PC-3 (cell line): ENCODE results near the gene CMTM1. TPM values are rescaled to one million over a fixed set of nuclear protein-coding genes. Genes with fewer than 3 reads are reported as not detected.

Experiments used
- ATAC-seq: fragments of 200-7000 bp; cut with Tn5 transposase; 2 replicates; pipeline ENCODE4 v1.9.1; 2020; ENCODE audit warnings: mild to moderate bottlenecking, moderate library complexity
- BruUV-seq: library from RNA; stranded (reverse); fragments of 400-500 nt; replicated peaks from 2 replicates; lab custom pipeline; 2021; lab: Mats Ljungman, UMichigan
- CTCF ChIA-PET: fragments of 300-600 bp; sonication (Branson Sonifier 250); formaldehyde crosslinking; loops from one replicate; lab custom pipeline; 2022; ENCODE audit warnings: antibody characterized with exemption; lab: Charles Lee
- POLR2A ChIA-PET: fragments of 300-600 bp; sonication (Branson Sonifier 250); formaldehyde crosslinking; loops from one replicate; lab custom pipeline; 2022; ENCODE audit warnings: antibody characterized with exemption; ENCODE audit not compliant: unreplicated experiment; lab: Charles Lee
- DNase-seq: peaks from one replicate; pipeline ENCODE4 v3.0.0-alpha.2; 2015
- H2AFZ ChIP-seq: fragments of 300-600 bp; sonication (generic); 2 replicates; pipeline ENCODE4 v1.6.0; 2016; ENCODE audit warnings: antibody characterized with exemption, low read length
- H3F3A ChIP-seq: fragments of 300-600 bp; sonication (generic); one replicate; pipeline ENCODE4 v1.6.0; 2017; ENCODE audit warnings: antibody characterized with exemption, low read length, control low read depth, mild to moderate bottlenecking; ENCODE audit not compliant: unreplicated experiment
- H3K27ac ChIP-seq: fragments of 300-600 bp; sonication (generic); 2 replicates; pipeline ENCODE4 v1.5.1; 2016; ENCODE audit warnings: mild to moderate bottlenecking, low read length
- H3K27me3 ChIP-seq: fragments of 300-600 bp; sonication (generic); 2 replicates; pipeline ENCODE4 v1.6.1; 2016; ENCODE audit warnings: low read length, mixed read lengths
- H3K36me3 ChIP-seq: fragments of 300-600 bp; sonication (generic); 2 replicates; pipeline ENCODE4 v1.6.1; 2016; ENCODE audit warnings: low read depth, mixed run types, low read length, mixed read lengths
- H3K4me1 ChIP-seq: fragments of 300-600 bp; sonication (generic); 2 replicates; pipeline ENCODE4 v1.5.1; 2016; ENCODE audit warnings: low read length; ENCODE audit not compliant: insufficient read depth
- H3K4me2 ChIP-seq: fragments of 300-600 bp; sonication (generic); 2 replicates; pipeline ENCODE4 v1.6.0; 2016; ENCODE audit warnings: low read length
- H3K4me3 ChIP-seq: fragments of 300-600 bp; sonication (generic); 2 replicates; pipeline ENCODE4 v1.5.1; 2016; ENCODE audit warnings: mild to moderate bottlenecking, low read length, mixed read lengths
- H3K79me2 ChIP-seq: fragments of 300-600 bp; sonication (generic); 2 replicates; pipeline ENCODE4 v1.6.1; 2017; ENCODE audit warnings: low read length, mixed read lengths
- H3K9ac ChIP-seq: fragments of 300-600 bp; sonication (generic); 2 replicates; pipeline ENCODE4 v1.6.0; 2016; ENCODE audit warnings: mild to moderate bottlenecking, low read length
- H3K9me2 ChIP-seq: fragments of 300-600 bp; sonication (generic); replicated peaks from 2 replicates; pipeline ENCODE4 v1.6.1; 2016; ENCODE audit warnings: mixed run types, low read length, mixed read lengths
- H3K9me3 ChIP-seq: fragments of 300-600 bp; sonication (generic); 2 replicates; pipeline ENCODE4 v1.6.1; 2016; ENCODE audit warnings: low read length, mixed read lengths
- H4K20me1 ChIP-seq: fragments of 300-600 bp; sonication (generic); 2 replicates; pipeline ENCODE4 v1.6.1; 2016; ENCODE audit warnings: low read length, mixed read lengths
- EZH2 ChIP-seq: fragments of 300-600 bp; sonication (generic); IDR thresholded peaks from one replicate; pipeline ENCODE4 v1.6.1; 2017; ENCODE audit warnings: antibody characterized with exemption, mild to moderate bottlenecking, low read length; ENCODE audit not compliant: unreplicated experiment
- EZH2phosphoT487 ChIP-seq: fragments of 300-600 bp; sonication (generic); IDR thresholded peaks from 2 replicates; pipeline ENCODE4 v1.6.1; 2018; ENCODE audit warnings: mild to moderate bottlenecking, antibody characterized with exemption, low read length, borderline replicate concordance
- intact Hi-C: fragments of 100-400 bp; cut with micrococcal nuclease; formaldehyde crosslinking; loops from 2 replicates; pipeline ENCODE4 v1.9.0; 2023
- total RNA-seq: library from RNA; depleted of rRNA; stranded (reverse); fragments of >200 nt; gene quantifications from 2 replicates; pipeline ENCODE4 v1.2.3, GENCODE V29; 2014
- TF ChIP-seq, protein P1 (sequence below): fragments of 300-600 bp; sonication (generic); conservative IDR thresholded peaks from 2 replicates; pipeline ENCODE4 v1.5.1; 2017; ENCODE audit warnings: antibody characterized with exemption, low read depth, mild to moderate bottlenecking, low read length

CMTM1 gene
- total RNA-seq, 1 experiment from 2014 or later: 1.4 TPM

DNA sequence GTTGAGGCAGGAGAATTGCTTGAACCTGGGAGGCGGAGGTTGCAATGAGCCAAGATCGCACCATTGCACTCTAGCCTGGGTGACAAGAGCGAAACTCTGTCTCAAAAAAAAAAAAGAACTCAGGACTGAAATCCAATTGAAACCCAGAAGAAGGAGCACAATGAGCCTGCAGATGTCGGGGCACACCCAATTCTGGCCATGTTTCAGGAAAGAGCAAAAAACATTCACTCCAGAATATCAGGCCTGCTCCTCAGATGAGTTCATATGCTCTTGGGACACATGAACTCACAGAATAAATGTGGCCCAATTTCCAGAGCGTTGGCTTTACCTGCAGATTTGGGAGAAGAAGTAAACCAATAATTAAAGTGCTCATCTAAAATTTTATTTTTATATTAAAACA is 10.1 kb downstream of the CMTM1 start:
- intact Hi-C loops: no loop called here
- CTCF ChIA-PET: no interaction called here

DNA sequence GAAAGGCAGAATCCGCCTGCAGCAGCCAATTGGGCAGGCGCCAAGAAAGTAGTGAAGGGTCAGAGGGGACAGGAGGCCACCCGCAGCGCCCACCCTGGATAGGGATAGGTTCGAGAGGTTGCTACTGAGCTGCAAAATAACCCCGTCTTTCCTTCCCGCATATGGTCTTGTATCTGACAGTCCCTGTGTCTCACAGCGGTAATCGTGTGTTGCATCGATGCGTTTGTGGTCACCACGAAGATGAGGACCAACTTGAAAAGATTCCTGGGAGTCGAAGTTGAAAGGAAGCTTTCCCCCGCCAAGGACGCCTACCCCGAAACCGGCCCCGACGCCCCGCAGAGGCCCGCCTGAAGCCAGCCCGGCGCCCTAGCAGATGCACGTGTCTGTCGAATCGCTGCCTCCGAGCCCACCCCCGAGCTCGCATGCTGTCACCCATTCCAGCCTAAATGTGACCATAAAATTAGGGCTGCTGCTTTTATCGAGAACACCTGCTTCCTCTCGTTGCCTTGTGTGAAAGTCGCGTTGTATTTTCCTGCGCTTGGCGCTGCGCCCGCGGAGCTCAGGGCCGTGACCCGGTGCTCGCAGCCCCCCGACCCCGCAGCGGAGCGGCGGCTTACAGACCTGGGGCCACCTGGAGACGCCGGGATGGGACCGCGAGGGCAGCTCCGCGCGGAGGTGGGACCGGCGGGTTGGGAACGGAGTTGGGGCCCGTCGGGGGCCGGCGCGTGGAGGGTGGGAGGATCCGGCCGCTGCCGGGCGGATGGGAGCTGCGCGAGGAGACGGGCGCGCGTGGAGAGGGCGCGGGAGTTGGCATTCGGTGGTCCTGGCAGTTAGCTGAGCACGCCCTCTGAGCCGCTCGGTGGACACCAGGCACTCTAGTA is 12.7 kb downstream of the CMTM1 start, which contains the start of gene CMTM2:
TSS of gene CMTM2 (plus strand) at position 813 of the 881 bp plus-strand sequence. CDS start 145 bp downstream, outside the sequence.
- Histone ChIP-seq H3K27me3 (no peaks in the 10 kb centered on the region), H3K79me2 (no peaks in the 10 kb centered on the region), H3K4me3 (no peak within 1 kb of the TSS), H4K20me1 (no peaks in the 10 kb centered on the region), H3K9me2 (no peaks in the 10 kb centered on the region), H2AFZ (no peak within 1 kb of the TSS), H3K9ac (no peak within 1 kb of the TSS), H3K36me3 (no peaks in the 10 kb centered on the region), H3K9me3 (no peaks in the 10 kb centered on the region), H3F3A (no peaks in the 10 kb centered on the region), H3K4me1 (peaks cover 18% of the 10 kb centered on the region), H3K4me2 (no peak within 1 kb of the TSS), H3K27ac (no peak within 1 kb of the TSS)
- POLR2A ChIA-PET: no interaction called here
- CTCF ChIA-PET: no interaction called here
- TF ChIP-seq, protein P1, sequence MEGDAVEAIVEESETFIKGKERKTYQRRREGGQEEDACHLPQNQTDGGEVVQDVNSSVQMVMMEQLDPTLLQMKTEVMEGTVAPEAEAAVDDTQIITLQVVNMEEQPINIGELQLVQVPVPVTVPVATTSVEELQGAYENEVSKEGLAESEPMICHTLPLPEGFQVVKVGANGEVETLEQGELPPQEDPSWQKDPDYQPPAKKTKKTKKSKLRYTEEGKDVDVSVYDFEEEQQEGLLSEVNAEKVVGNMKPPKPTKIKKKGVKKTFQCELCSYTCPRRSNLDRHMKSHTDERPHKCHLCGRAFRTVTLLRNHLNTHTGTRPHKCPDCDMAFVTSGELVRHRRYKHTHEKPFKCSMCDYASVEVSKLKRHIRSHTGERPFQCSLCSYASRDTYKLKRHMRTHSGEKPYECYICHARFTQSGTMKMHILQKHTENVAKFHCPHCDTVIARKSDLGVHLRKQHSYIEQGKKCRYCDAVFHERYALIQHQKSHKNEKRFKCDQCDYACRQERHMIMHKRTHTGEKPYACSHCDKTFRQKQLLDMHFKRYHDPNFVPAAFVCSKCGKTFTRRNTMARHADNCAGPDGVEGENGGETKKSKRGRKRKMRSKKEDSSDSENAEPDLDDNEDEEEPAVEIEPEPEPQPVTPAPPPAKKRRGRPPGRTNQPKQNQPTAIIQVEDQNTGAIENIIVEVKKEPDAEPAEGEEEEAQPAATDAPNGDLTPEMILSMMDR: no peak
- TF ChIP-seq EZH2phosphoT487 (no peak), EZH2 (no peak)
- DNase-seq (no peak), ATAC-seq (no peak)
- intact Hi-C loops: no loop called here
- BruUV-seq: no TSS peak

More for the DNA sequence above, 10.1 kb downstream of the CMTM1 start:
- no peak overlapping the region for H2AFZ ChIP-seq
- ATAC-seq: no peak
- no peak overlapping the region for H3K9ac ChIP-seq
- H3K4me3 ChIP-seq: no peak overlapping the region
- H3K4me2 ChIP-seq: no peak overlapping the region
- H3F3A ChIP-seq: no peaks in the 10 kb centered on the region
- peaks cover 14% of the 10 kb centered on the region for H3K4me1 ChIP-seq
- no peaks in the 10 kb centered on the region for H3K36me3 ChIP-seq
- TF ChIP-seq EZH2: no peak
- TF ChIP-seq, protein P1: no peak
- TF ChIP-seq EZH2phosphoT487: no peak
- no peaks in the 10 kb centered on the region for H3K9me3 ChIP-seq
- no peak overlapping the region for H3K27ac ChIP-seq
- H3K9me2 ChIP-seq: no peaks in the 10 kb centered on the region
- no peak for DNase-seq
- no peaks in the 10 kb centered on the region for H3K27me3 ChIP-seq
- POLR2A ChIA-PET: interaction anchor here (0.6 kb wide), 1 partner anchor 1654 kb away, joined by 3 read pairs; no protein-coding TSS in a partner anchor
- no TSS peak for BruUV-seq
- H4K20me1 ChIP-seq: no peaks in the 10 kb centered on the region
- no peaks in the 10 kb centered on the region for H3K79me2 ChIP-seq

DNA sequence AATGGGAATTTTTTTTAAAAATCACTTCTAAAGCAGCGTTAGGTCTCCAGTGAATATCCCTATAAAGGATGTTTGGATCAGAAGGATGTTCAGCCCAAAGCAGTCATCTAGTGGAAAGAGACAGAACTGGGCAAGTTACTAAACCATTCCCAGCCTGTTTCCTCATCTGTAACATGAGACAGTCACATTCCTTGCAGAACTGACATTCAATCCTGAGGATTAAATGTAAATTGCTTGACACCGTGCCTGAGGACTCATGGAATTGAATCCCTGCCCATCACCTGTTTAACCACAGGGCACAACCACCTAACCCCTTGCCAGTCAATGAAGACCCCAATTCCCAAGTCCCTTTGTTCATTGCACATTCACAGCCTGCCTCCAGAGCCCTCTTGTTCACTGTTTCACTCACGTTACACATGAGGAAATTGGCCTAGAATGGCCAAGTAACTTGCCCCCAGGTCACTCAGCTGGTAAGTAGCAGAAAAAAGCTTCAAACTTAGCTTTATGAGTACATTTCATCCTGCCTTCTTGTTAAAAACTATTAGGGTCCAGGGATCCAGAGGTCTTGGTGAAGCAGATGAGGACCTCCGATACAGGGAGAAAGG is 14.5 kb downstream of the CMTM1 start:
- DNase-seq (peak; percentile 65), ATAC-seq (peak; percentile 83)
- H3F3A ChIP-seq: no peaks in the 10 kb centered on the region
- H3K36me3 ChIP-seq: no peaks in the 10 kb centered on the region
- ChIA-PET CTCF (no interaction called here), POLR2A (no interaction called here)
- no peaks in the 10 kb centered on the region for H3K79me2 ChIP-seq
- H3K4me2 ChIP-seq: no peak overlapping the region
- no peaks in the 10 kb centered on the region for H4K20me1 ChIP-seq
- H3K9ac ChIP-seq: no peak overlapping the region
- no peaks in the 10 kb centered on the region for H3K9me2 ChIP-seq
- peaks cover 18% of the 10 kb centered on the region for H3K4me1 ChIP-seq
- no peak overlapping the region for H2AFZ ChIP-seq
- H3K27ac ChIP-seq: no peak overlapping the region
- intact Hi-C loops: no loop called here
- no peak for TF ChIP-seq EZH2phosphoT487
- no peak for TF ChIP-seq EZH2
- TF ChIP-seq, protein P1: no peak
- H3K4me3 ChIP-seq: no peak overlapping the region
- BruUV-seq: no TSS peak
- H3K9me3 ChIP-seq: no peaks in the 10 kb centered on the region
- H3K27me3 ChIP-seq: no peaks in the 10 kb centered on the region
